ENCODE data around the gene TMEM117.

GRCh38 chr12:43898474-43898873 is 62.6 kb downstream of the TMEM117 start:
- TF ChIP-seq GLIS3 (CRISPR knock-in tag; IDR thresholded peaks at IDR 0.05), result no peak
- no peak for TF ChIP-seq CREB5 (CRISPR knock-in tag; IDR thresholded peaks at IDR 0.05; ENCODE audit: low read depth)
- TF ChIP-seq PATZ1 (CRISPR knock-in tag; IDR thresholded peaks at IDR 0.05; ENCODE audit: borderline replicate concordance), result no peak
- no peak for TF ChIP-seq ESRRG (CRISPR knock-in tag; IDR thresholded peaks at IDR 0.05)
- no peak for TF ChIP-seq ZNF565 (CRISPR knock-in tag; conservative IDR thresholded peaks at IDR 0.05; ENCODE audit: low read depth)
- no peak for TF ChIP-seq ZNF8 (CRISPR knock-in tag; IDR thresholded peaks at IDR 0.05)

Data from SK-N-SH treated with all-trans-retinoic acid at 6 μM for 48 hours (cell line).